ENCODE data around the gene CYP27B1. TPM values are rescaled to one million over a fixed set of nuclear protein-coding genes. Genes with fewer than 3 reads are reported as not detected.

The CYP27B1 gene
- total RNA-seq, 2 experiments from 2014 or later = 6.9 to 7.1 TPM

DNA sequence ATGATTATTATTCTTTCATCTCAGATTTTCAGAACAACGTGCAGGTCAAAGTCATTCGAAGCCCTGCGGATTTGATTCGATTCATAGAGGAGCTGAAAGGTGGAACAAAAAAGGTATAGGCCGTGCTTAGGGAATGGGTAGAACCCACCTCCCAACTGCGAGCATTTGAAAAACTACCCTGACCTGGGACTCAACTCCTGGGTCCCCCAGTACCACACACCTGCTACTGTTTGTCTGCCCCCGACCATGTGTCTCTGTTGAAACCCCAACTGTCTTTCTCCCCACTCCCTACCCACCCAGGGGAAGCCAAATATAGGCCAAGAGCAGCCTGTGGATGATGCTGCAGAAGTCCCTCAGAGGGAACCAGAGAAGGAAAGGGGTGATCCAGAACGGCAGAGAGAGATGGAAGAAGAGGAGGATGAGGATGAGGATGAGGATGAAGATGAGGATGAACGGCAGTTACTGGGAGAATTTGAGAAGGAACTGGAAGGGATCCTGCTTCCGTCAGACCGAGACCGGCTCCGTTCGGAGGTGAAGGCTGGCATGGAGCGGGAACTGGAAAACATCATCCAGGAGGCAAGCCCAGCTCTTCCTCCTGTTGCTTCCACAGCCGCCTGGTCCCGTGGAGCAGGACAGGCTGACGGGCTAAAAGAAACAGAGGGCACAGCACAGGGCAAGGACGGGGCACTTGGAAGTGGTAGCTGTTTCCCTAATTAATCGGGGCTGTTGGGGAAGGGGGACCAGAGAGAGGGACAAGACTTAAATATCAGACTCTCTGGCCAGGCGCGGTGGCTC, 48.8 kb downstream of the CYP27B1 start:
- BruUV-seq (replicated peaks) = no TSS peak
- no peak overlapping the region for H3K27ac ChIP-seq (ENCODE audit: low read depth, low read length, poor library complexity, severe bottlenecking)
- no peaks in the 10 kb centered on the region for H4K20me1 ChIP-seq (ENCODE audit: insufficient read depth, low read length)
- no peak overlapping the region for H3K4me2 ChIP-seq (ENCODE audit: low read length)
- DNase-seq (ENCODE audit: low spot score) = no peak
- H3K36me3 ChIP-seq (ENCODE audit: insufficient read depth, low read length) = peaks cover 63% of the 10 kb centered on the region
- H3K4me3 ChIP-seq (ENCODE audit: low read depth, low read length, poor library complexity, severe bottlenecking) = no peak overlapping the region
- TF ChIP-seq EZH2phosphoT487 (IDR thresholded peaks at IDR 0.05; ENCODE audit: borderline replicate concordance, low read depth, low read length) = no peak
- TF ChIP-seq, protein P1, sequence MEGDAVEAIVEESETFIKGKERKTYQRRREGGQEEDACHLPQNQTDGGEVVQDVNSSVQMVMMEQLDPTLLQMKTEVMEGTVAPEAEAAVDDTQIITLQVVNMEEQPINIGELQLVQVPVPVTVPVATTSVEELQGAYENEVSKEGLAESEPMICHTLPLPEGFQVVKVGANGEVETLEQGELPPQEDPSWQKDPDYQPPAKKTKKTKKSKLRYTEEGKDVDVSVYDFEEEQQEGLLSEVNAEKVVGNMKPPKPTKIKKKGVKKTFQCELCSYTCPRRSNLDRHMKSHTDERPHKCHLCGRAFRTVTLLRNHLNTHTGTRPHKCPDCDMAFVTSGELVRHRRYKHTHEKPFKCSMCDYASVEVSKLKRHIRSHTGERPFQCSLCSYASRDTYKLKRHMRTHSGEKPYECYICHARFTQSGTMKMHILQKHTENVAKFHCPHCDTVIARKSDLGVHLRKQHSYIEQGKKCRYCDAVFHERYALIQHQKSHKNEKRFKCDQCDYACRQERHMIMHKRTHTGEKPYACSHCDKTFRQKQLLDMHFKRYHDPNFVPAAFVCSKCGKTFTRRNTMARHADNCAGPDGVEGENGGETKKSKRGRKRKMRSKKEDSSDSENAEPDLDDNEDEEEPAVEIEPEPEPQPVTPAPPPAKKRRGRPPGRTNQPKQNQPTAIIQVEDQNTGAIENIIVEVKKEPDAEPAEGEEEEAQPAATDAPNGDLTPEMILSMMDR (conservative IDR thresholded peaks at IDR 0.05; ENCODE audit: low read length) = no peak
- H3K9me2 ChIP-seq (ENCODE audit: insufficient read depth, low read length) = no peaks in the 10 kb centered on the region
- intact Hi-C loops (cut with micrococcal nuclease; ENCODE audit: unreplicated experiment) = no loop called here
- H3K9me3 ChIP-seq (ENCODE audit: low read length) = no peaks in the 10 kb centered on the region
- no peak overlapping the region for H2AFZ ChIP-seq (ENCODE audit: low read length)
- ChIA-PET CTCF (ENCODE audit: unreplicated experiment) (no interaction called here), POLR2A (interaction anchor here (0.6 to 0.7 kb wide), 2 partner anchors 31 to 1939 kb away, joined by 3 read pairs; no protein-coding TSS in a partner anchor)
- H3K79me2 ChIP-seq (ENCODE audit: insufficient read depth, low read depth, low read length) = no peaks in the 10 kb centered on the region
- peaks cover 22% of the 10 kb centered on the region for H3K4me1 ChIP-seq (ENCODE audit: insufficient read depth, low read length, poor library complexity, severe bottlenecking)

DNA sequence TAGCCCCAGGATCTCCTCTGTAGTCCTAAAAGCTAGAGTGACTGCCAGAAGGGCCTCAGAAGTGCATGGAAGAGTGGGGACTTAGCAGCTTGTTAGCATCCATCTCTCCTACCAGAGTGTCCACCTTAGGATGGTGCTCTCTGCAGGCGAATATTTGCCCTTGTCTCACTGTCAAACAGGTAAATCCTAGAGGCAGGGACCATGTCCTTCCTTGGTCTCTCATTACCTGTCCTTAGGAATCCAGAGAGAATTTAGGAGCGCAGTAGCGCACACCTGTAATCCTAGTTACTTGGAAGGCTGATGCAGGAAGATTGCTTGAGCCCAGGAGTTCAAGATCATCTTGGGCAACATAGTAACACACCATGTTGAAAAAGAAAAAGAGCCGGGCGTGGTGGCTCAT, 49.7 kb downstream of the CYP27B1 start:
- H3K36me3 ChIP-seq (ENCODE audit: insufficient read depth, low read length) = peaks cover 71% of the 10 kb centered on the region

More for the DNA sequence above, 49.7 kb downstream of the CYP27B1 start:
- no TSS peak for BruUV-seq (replicated peaks)
- Histone ChIP-seq H3K4me2 (ENCODE audit: low read length) (no peak overlapping the region), H3K79me2 (ENCODE audit: insufficient read depth, low read depth, low read length) (no peaks in the 10 kb centered on the region), H3K4me1 (ENCODE audit: insufficient read depth, low read length, poor library complexity, severe bottlenecking) (peaks cover 22% of the 10 kb centered on the region), H3K9me3 (ENCODE audit: low read length) (no peaks in the 10 kb centered on the region), H4K20me1 (ENCODE audit: insufficient read depth, low read length) (no peaks in the 10 kb centered on the region), H3K27ac (ENCODE audit: low read depth, low read length, poor library complexity, severe bottlenecking) (no peak overlapping the region), H3K4me3 (ENCODE audit: low read depth, low read length, poor library complexity, severe bottlenecking) (no peak overlapping the region), H3K9me2 (ENCODE audit: insufficient read depth, low read length) (no peaks in the 10 kb centered on the region), H2AFZ (ENCODE audit: low read length) (no peak overlapping the region)
- POLR2A ChIA-PET = interaction anchor here (0.6 kb wide), 1 partner anchor 30 kb away, joined by 3 read pairs; no protein-coding TSS in a partner anchor
- CTCF ChIA-PET (ENCODE audit: unreplicated experiment) = no interaction called here
- TF ChIP-seq EZH2phosphoT487 (IDR thresholded peaks at IDR 0.05; ENCODE audit: borderline replicate concordance, low read depth, low read length) = no peak
- TF ChIP-seq, protein P1 (conservative IDR thresholded peaks at IDR 0.05; ENCODE audit: low read length) = no peak
- DNase-seq (ENCODE audit: low spot score) = no peak
- intact Hi-C loops (cut with micrococcal nuclease; ENCODE audit: unreplicated experiment) = no loop called here
